Small intestine (tissue), 7 donors: Measurements from ENCODE around the gene NHERF2. TPM values are rescaled to one million over a fixed set of nuclear protein-coding genes. Genes with fewer than 3 reads are reported as not detected.
A peak's percentile ranks its signal among the peaks of the same experiment; 100 is the strongest.

ENCODE experiments used
- DNase-seq, 2 donors: peaks; one replicate each; pipeline versions ENCODE4 v3.0.0 to v3.0.0-alpha.2; 2013
- FAIRE-seq: peaks from 2 replicates; lab custom pipeline; 2012; peaks lifted over from hg19 to GRCh38; lab: Jason Lieb, UNC
- H3K27ac ChIP-seq, 3 donors: one replicate each; pipeline ENCODE4 v1.5.1; 2013; ENCODE audit warnings: low read length in 2 of 3, mild to moderate bottlenecking in 2 of 3, control low read depth in 1 of 3, inconsistent platforms in 1 of 3, low read depth in 1 of 3, moderate library complexity in 1 of 3
- H3K27me3 ChIP-seq, 3 donors: one replicate each; pipeline ENCODE4 v1.6.1; 2013; ENCODE audit warnings: low read length in 3 of 3, inconsistent platforms in 1 of 3; ENCODE audit not compliant: control insufficient read depth in 3 of 3, insufficient read depth in 3 of 3
- H3K36me3 ChIP-seq, 3 donors: one replicate each; pipeline ENCODE4 v1.6.1; 2013; ENCODE audit warnings: low read length in 3 of 3, inconsistent platforms in 1 of 3, low read depth in 1 of 3, mild to moderate bottlenecking in 1 of 3, moderate library complexity in 1 of 3; ENCODE audit not compliant: control insufficient read depth in 3 of 3, insufficient read depth in 2 of 3
- H3K4me1 ChIP-seq, 3 donors: one replicate each; pipeline ENCODE4 v1.6.1; 2013; ENCODE audit warnings: low read length in 2 of 3, inconsistent platforms in 1 of 3, low read depth in 1 of 3, mild to moderate bottlenecking in 1 of 3, moderate library complexity in 1 of 3; ENCODE audit not compliant: control insufficient read depth in 3 of 3, insufficient read depth in 2 of 3
- H3K4me3 ChIP-seq, 3 donors: one replicate each; pipeline ENCODE4 v1.5.1; 2013; ENCODE audit warnings: low read length in 3 of 3, control low read depth in 1 of 3, inconsistent platforms in 1 of 3, low read depth in 1 of 3, mild to moderate bottlenecking in 1 of 3, moderate library complexity in 1 of 3
- H3K9me3 ChIP-seq, 2 donors: one replicate each; pipeline ENCODE4 v1.6.1; 2013; ENCODE audit warnings: low read depth in 1 of 2, low read length in 1 of 2; ENCODE audit not compliant: control insufficient read depth in 2 of 2, insufficient read depth in 1 of 2
- WGBS, 3 donors: extraction: QIAGEN DNeasy Blood & Tissue Kit; methylation state at CpG; one replicate each; pipeline ENCODE4 v1.1.7; 2013; 5-methylcytosine and 5-hydroxymethylcytosine counted together
- polyA plus RNA-seq, 4 donors: library from polyadenylated mRNA; stranded (reverse) in 3 of 4; unstranded in 1 of 4; fragments of 200-250 nt in 3 of 4; fragments of 120-200 nt in 1 of 4; gene quantifications; one replicate each; pipeline versions ENCODE4 v1.2.1 to v1.2.3, GENCODE V29; 2013
- donor health status: healthy with polysubstance abuse.
- donor health status: control.
- donor health status: control.
- donor health status: Bipolar disorder and iron deficiency.
- donor health status: healthy.

Gene NHERF2
- polyA plus RNA-seq, 4 donors: 15.7 to 76.1 (median 42.9) TPM

- FAIRE-seq (no peak), DNase-seq (no peak)
- Histone ChIP-seq H3K9me3 (no peaks in the 10 kb centered on the region), H3K4me1 (peaks cover 0 to 72% (median 0%) of the 10 kb centered on the region in 3 donors), H3K27ac (peak overlapping the region; percentile 2 to 87 (median 81)), H3K4me3 (no peak overlapping the region), H3K27me3 (no peaks in the 10 kb centered on the region), H3K36me3 (peaks cover 0 to 79% (median 0%) of the 10 kb centered on the region in 3 donors)
- 80 to 84% (median 83%) methylated on average over 42 to 47 of the region's 47 CpGs for WGBS, 3 donors
Measured at GRCh38 chr16:2036200-2036966, 9.7 kb downstream of the NHERF2 start.

GRCh38 chr16:2037115-2037514 lies 10.4 kb downstream of the NHERF2 start:
- Histone ChIP-seq H3K4me3 (no peak overlapping the region), H3K27ac (peak overlapping the region in 2 of 3 donors; percentile 81 to 87), H3K4me1 (peaks cover 0 to 76% (median 0%) of the 10 kb centered on the region in 3 donors), H3K9me3 (no peaks in the 10 kb centered on the region), H3K27me3 (no peaks in the 10 kb centered on the region), H3K36me3 (peaks cover 0 to 79% (median 0%) of the 10 kb centered on the region in 3 donors)
- FAIRE-seq (no peak), DNase-seq (no peak)
- WGBS, 3 donors: 84 to 87% (median 84%) methylated on average over 12 to 15 of the region's 15 CpGs

- Histone ChIP-seq H3K9me3 (no peaks in the 10 kb centered on the region), H3K4me1 (peaks cover 0 to 81% (median 0%) of the 10 kb centered on the region in 3 donors), H3K36me3 (peaks cover 0 to 78% (median 0%) of the 10 kb centered on the region in 3 donors), H3K27ac (peak overlapping the region in 2 of 3 donors; percentile 81 to 87), H3K27me3 (no peaks in the 10 kb centered on the region), H3K4me3 (no peak overlapping the region)
- DNase-seq (no peak), FAIRE-seq (no peak)
- 72 to 91% (median 82%) methylated on average over 29 of the region's 29 CpGs for WGBS, 3 donors
Measured at GRCh38 chr16:2037647-2038381, 11.1 kb downstream of the NHERF2 start.

GRCh38 chr16:2038382-2039231 lies 11.9 kb downstream of the NHERF2 start:
- no peaks in the 10 kb centered on the region for H3K9me3 ChIP-seq
- FAIRE-seq (no peak), DNase-seq (no peak)
- H3K27ac ChIP-seq: peak overlapping the region; percentile 50 to 91 (median 87)
- no peaks in the 10 kb centered on the region for H3K27me3 ChIP-seq
- WGBS, 3 donors: 65 to 77% (median 75%) methylated on average over 38 to 41 of the region's 41 CpGs
- peaks cover 0 to 75% (median 0%) of the 10 kb centered on the region in 3 donors for H3K4me1 ChIP-seq
- no peak overlapping the region for H3K4me3 ChIP-seq
- H3K36me3 ChIP-seq: peaks cover 0 to 80% (median 0%) of the 10 kb centered on the region in 3 donors

GRCh38 chr16:2039274-2040031 lies 12.8 kb downstream of the NHERF2 start:
- FAIRE-seq: no peak
- Histone ChIP-seq H3K9me3 (no peaks in the 10 kb centered on the region), H3K4me3 (no peak overlapping the region), H3K27ac (peak overlapping the region; percentile 43 to 91 (median 87)), H3K36me3 (peaks cover 0 to 83% (median 0%) of the 10 kb centered on the region in 3 donors), H3K4me1 (peaks cover 0 to 72% (median 0%) of the 10 kb centered on the region in 3 donors), H3K27me3 (no peaks in the 10 kb centered on the region)
- 48 to 76% (median 70%) methylated on average over 29 of the region's 29 CpGs for WGBS, 3 donors
- peak; percentile 25 to 78 for DNase-seq

- DNase-seq (no peak), FAIRE-seq (no peak)
- H3K4me3 ChIP-seq: no peak overlapping the region
Measured at GRCh38 chr16:2040041-2040786, 13.5 kb downstream of the NHERF2 start.

More at GRCh38 chr16:2040041-2040786, 13.5 kb downstream of the NHERF2 start:
- Histone ChIP-seq H3K27ac (peak overlapping the region; percentile 45 to 91 (median 87)), H3K36me3 (peaks cover 0 to 87% (median 0%) of the 10 kb centered on the region in 3 donors), H3K27me3 (no peaks in the 10 kb centered on the region), H3K4me1 (peaks cover 0 to 66% (median 0%) of the 10 kb centered on the region in 3 donors), H3K9me3 (no peaks in the 10 kb centered on the region)
- 75 to 83% (median 78%) methylated on average over 22 to 24 of the region's 24 CpGs for WGBS, 3 donors
